ENCODE measurements around the gene SS18.

DNA sequence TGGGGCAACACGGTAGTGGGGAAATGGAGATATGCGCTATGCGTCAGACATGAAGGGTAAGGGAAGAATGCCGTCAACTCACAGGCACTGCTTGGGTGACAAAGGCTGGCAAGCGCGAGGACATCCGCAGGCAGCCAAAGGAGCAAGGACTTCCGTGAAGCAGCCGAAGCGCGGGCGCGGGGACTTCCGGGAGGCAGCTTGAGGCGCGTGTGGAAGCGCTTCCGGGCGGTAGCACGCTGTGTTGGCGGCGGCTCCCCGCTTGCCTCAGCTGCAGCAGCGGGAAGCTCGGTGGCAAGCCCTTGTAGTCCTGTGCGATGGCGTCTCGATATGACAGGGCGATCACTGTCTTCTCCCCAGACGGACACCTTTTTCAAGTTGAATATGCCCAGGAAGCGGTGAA, 43.2 kb upstream of the SS18 start, which contains the start of gene PSMA8:
- no peak for TF ChIP-seq CTCF (IDR thresholded peaks at IDR 0.05; ENCODE audit: low read depth, low read length, poor library complexity, severe bottlenecking)
- TF ChIP-seq EZH2phosphoT487 (IDR thresholded peaks at IDR 0.05; ENCODE audit: borderline replicate concordance, low read length) = no peak

Data from DOHH2 (cell line).